Ishikawa (cell line): Measurements from ENCODE around the gene ELOVL6.

Source experiments
- CEBPB ChIP-seq: IDR thresholded peaks from 2 replicates; pipeline ENCODE4 v1.6.1; 2012
- EP300 ChIP-seq: IDR thresholded peaks from 2 replicates; pipeline ENCODE4 v1.6.1; 2012; ENCODE audit warnings: borderline replicate concordance
- REST ChIP-seq: IDR thresholded peaks from 2 replicates; pipeline ENCODE4 v1.6.1; 2012; ENCODE audit warnings: low read depth, mild to moderate bottlenecking
- ZBTB7A ChIP-seq: IDR thresholded peaks from 2 replicates; pipeline ENCODE4 v1.6.1; 2012; ENCODE audit warnings: low read depth

GRCh38 chr4:110020139-110020538 lies 178.3 kb downstream of the ELOVL6 start:
- TF ChIP-seq REST (no peak), ZBTB7A (no peak), CEBPB (no peak), EP300 (no peak)
